Natural killer cell (primary cell): ENCODE results near the gene WWC2. TPM values are rescaled to one million over a fixed set of nuclear protein-coding genes. Genes with fewer than 3 reads are reported as not detected.
"Not testable (repeated sequence)": the region's sequence is repeated elsewhere in the genome, so short reads cannot be mapped to it uniquely, and the experiment has no call there.

Experiments used
- ATAC-seq, 3 donors: fragments of 150-1000 bp in 2 of 3; fragments of 200-7000 bp in 1 of 3; cut with Tn5 transposase; 1 replicate in 1 of 3; 2 replicates in 2 of 3; pipeline ENCODE4 v1.10.0; 2021; ENCODE audit warnings: mild to moderate bottlenecking in 2 of 3, moderate library complexity in 2 of 3
- DNase-seq, 2 donors: peaks; one replicate each; pipeline versions ENCODE4 v3.0.0 to v3.0.0-alpha.2; 2013 to 2021; ENCODE audit warnings: mixed read lengths in 1 of 2
- H3K27ac ChIP-seq: one replicate; pipeline ENCODE4 v1.5.1; 2013; ENCODE audit warnings: mild to moderate bottlenecking, low read length
- H3K27me3 ChIP-seq: one replicate; pipeline ENCODE4 v1.6.1; 2013; ENCODE audit warnings: low read length; ENCODE audit not compliant: control insufficient read depth, insufficient read depth
- H3K36me3 ChIP-seq: one replicate; pipeline ENCODE4 v1.6.1; 2013; ENCODE audit warnings: low read length; ENCODE audit not compliant: control insufficient read depth, insufficient read depth
- H3K4me1 ChIP-seq: one replicate; pipeline ENCODE4 v1.6.1; 2013; ENCODE audit warnings: low read length; ENCODE audit not compliant: control insufficient read depth, insufficient read depth
- H3K4me3 ChIP-seq: one replicate; pipeline ENCODE4 v1.5.1; 2013; ENCODE audit warnings: low read length
- H3K9me3 ChIP-seq: one replicate; pipeline ENCODE4 v1.6.1; 2013; ENCODE audit warnings: low read length; ENCODE audit not compliant: control insufficient read depth, insufficient read depth
- H3K27ac Mint-ChIP-seq, 2 donors: one replicate each; pipeline ENCODE4 v1.8.0; 2022; ENCODE audit warnings: mild to moderate bottlenecking in 2 of 2, mixed read lengths in 2 of 2, moderate library complexity in 1 of 2
- H3K27me3 Mint-ChIP-seq, 2 donors: one replicate each; pipeline ENCODE4 v1.8.0; 2022; ENCODE audit warnings: low read depth in 2 of 2, mixed read lengths in 2 of 2
- H3K36me3 Mint-ChIP-seq: one replicate; pipeline ENCODE4 v1.8.0; 2022; ENCODE audit warnings: mixed read lengths
- H3K4me1 Mint-ChIP-seq, 2 donors: one replicate each; pipeline ENCODE4 v1.8.0; 2022; ENCODE audit warnings: mixed read lengths in 2 of 2
- H3K4me3 Mint-ChIP-seq: one replicate; pipeline ENCODE4 v1.8.0; 2022; ENCODE audit warnings: mild to moderate bottlenecking, moderate library complexity, mixed read lengths
- H3K9me3 Mint-ChIP-seq, 2 donors: one replicate each; pipeline ENCODE4 v1.8.0; 2022; ENCODE audit warnings: mixed read lengths in 2 of 2
- WGBS: methylation state at CpG from one replicate; pipeline ENCODE4 v1.1.7; 2013; ENCODE audit warnings: missing lambda C conversion rate; ENCODE audit not compliant: insufficient coverage; 5-methylcytosine and 5-hydroxymethylcytosine counted together
- intact Hi-C: fragments of 100-400 bp; cut with micrococcal nuclease; formaldehyde crosslinking; loops from one replicate; pipeline ENCODE4 v1.14.2; 2022
- total RNA-seq, 4 donors: library from RNA; stranded (reverse); fragments of 120-200 nt in 1 of 4; gene quantifications; one replicate each; pipeline versions ENCODE4 v1.2.3 to v1.2.4, GENCODE V29; 2013 to 2022
- TF ChIP-seq, protein P1 (sequence below): fragments of 200-600 bp; IDR thresholded peaks from one replicate; pipeline ENCODE4 v1.8.0; 2022; ENCODE audit warnings: antibody characterized with exemption

Gene WWC2
- total RNA-seq, 3 donors from 2014 or later (not counting 1 experiment from before 2014, with no cell fraction given): 8.2 to 22.7 (median 9.2) TPM

DNA sequence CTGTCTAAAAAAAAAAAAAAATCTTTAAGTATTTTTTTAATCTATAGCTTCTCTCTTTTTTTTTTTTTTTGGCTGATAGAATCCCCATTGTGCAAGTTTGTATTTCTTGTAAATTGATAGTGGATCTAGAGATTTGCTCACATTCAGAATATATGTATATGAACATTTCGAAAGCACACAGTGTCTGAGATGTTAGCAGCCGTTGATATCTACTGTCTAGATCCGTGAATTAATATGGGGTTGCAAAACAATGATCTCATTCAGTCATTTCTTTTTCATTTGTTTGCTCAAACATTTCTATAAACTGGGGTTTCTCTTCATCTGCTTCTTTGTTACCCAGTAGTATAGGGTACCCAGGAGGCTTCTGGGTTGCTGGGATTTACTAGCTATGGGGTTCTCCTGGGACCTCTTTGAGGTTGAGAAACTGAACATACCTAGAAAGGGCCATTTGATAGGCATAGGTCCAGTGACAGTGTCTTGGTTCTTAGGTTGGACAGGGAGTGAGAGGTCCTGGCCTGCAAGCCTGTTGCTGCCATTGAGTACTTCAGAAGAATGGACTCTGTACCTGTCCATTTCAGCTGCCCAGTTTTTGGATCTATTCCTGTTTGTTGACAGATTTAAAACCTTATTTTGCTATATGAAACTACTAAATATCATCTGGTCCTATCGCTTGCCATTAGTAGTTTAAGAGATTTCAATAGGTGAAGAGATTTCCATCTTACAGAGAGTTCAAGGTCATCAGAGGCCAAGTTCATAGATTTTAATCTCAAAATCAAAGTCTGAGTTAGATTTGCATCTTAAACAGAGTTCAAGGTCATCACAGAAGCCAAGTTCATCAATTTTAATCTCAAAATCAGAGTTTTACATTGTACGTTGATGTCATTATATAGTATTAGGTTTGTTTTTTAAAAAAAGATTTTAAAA, 50.8 kb downstream of the WWC2 start:
- DNase-seq (no peak), ATAC-seq (no peak)
- no peaks in the 10 kb centered on the region for H3K9me3 ChIP-seq
- Mint-ChIP-seq H3K36me3 (no peaks in the 10 kb centered on the region), H3K4me1 (peaks cover 9 to 12% of the 10 kb centered on the region in 2 donors), H3K27me3 (no peaks in the 10 kb centered on the region), H3K4me3 (no peak overlapping the region), H3K9me3 (no peaks in the 10 kb centered on the region), H3K27ac (no peak overlapping the region)
- H3K4me1 ChIP-seq: no peaks in the 10 kb centered on the region
- no peak overlapping the region for H3K4me3 ChIP-seq
- WGBS: 88% methylated on average over 3 of the region's 5 CpGs
- H3K36me3 ChIP-seq: no peaks in the 10 kb centered on the region
- intact Hi-C loops: no loop called here
- TF ChIP-seq, protein P1, sequence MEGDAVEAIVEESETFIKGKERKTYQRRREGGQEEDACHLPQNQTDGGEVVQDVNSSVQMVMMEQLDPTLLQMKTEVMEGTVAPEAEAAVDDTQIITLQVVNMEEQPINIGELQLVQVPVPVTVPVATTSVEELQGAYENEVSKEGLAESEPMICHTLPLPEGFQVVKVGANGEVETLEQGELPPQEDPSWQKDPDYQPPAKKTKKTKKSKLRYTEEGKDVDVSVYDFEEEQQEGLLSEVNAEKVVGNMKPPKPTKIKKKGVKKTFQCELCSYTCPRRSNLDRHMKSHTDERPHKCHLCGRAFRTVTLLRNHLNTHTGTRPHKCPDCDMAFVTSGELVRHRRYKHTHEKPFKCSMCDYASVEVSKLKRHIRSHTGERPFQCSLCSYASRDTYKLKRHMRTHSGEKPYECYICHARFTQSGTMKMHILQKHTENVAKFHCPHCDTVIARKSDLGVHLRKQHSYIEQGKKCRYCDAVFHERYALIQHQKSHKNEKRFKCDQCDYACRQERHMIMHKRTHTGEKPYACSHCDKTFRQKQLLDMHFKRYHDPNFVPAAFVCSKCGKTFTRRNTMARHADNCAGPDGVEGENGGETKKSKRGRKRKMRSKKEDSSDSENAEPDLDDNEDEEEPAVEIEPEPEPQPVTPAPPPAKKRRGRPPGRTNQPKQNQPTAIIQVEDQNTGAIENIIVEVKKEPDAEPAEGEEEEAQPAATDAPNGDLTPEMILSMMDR: no peak
- no peaks in the 10 kb centered on the region for H3K27me3 ChIP-seq
- no peak overlapping the region for H3K27ac ChIP-seq

- H3K4me3 Mint-ChIP-seq, H3K27me3 ChIP-seq, H3K4me3 ChIP-seq, ATAC-seq, H3K27ac Mint-ChIP-seq, intact Hi-C loops, DNase-seq, H3K4me1 Mint-ChIP-seq, H3K9me3 Mint-ChIP-seq, H3K9me3 ChIP-seq, H3K4me1 ChIP-seq, H3K27ac ChIP-seq, H3K36me3 Mint-ChIP-seq, H3K27me3 Mint-ChIP-seq, H3K36me3 ChIP-seq: not testable (repeated sequence)
- WGBS: 96% methylated on average over 4 of the region's 5 CpGs
Observed at GRCh38 chr4:183150664-183151063, 51.6 kb downstream of the WWC2 start.

DNA sequence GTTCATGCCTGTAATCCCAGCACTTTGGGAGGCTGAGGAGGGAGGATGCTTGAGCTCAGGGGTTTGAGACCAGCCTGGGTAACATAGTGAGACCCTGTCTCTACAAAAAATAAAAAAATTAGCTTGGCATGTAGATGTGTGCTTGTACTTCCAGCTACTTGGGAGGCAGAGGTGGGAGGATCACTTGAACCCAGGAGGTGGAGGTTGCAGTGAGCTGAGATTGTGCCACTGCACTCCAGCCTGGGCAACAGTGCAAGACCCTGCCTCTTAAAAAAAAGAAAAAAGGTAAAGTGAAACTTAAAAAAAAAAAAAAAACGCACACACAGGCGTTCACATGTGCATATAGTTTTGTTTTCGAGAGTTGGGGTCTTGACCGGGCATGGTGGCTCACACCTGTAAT, 53.2 kb downstream of the WWC2 start:
- H3K9me3 Mint-ChIP-seq, H3K4me3 ChIP-seq, H3K9me3 ChIP-seq, H3K27me3 Mint-ChIP-seq, H3K4me1 Mint-ChIP-seq, H3K27ac ChIP-seq, ATAC-seq, H3K36me3 Mint-ChIP-seq, H3K27ac Mint-ChIP-seq, H3K36me3 ChIP-seq, intact Hi-C loops, H3K4me3 Mint-ChIP-seq, DNase-seq, H3K27me3 ChIP-seq, H3K4me1 ChIP-seq: not testable (repeated sequence)
- 99% methylated on average over 4 of the region's 4 CpGs for WGBS

DNA sequence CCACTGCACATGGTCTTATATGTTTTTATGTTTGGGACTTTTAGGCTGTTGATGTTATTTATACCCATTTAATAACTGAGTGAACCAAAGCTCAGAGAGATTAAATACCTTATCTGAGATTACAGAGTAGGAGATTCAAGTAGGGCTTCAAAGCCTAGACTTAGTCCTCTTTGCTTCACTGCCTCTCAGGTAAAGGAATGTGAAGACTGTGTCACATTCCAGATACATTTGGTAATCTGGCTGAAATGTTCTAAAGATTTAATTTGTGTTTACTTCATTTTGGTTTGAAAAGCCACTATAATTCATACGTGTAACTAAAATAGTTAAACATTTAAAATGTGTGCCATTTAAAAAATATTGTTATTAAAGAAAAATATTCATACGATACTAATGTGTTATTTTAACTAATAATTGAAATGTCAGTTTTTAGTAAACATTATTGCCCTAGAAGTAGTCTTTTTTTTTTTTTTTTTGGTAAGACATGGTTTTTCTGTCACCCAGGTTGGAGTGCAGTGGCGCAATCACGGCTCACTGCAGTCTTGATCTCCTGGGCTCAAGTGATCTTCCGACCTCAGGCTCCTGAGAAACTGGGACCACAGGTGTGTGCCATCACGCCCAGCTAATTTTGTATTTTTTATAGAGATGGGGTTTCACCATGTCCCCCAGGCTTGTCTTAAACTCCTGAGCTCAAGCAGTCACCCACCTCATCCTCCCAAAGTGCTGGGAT, 54.3 kb downstream of the WWC2 start:
- Histone ChIP-seq H3K4me3 (no peak overlapping the region), H3K27ac (no peak overlapping the region), H3K27me3 (no peaks in the 10 kb centered on the region), H3K9me3 (no peaks in the 10 kb centered on the region), H3K36me3 (no peaks in the 10 kb centered on the region), H3K4me1 (no peaks in the 10 kb centered on the region)
- WGBS: 94% methylated on average over 3 of the region's 6 CpGs
- Mint-ChIP-seq H3K9me3 (no peaks in the 10 kb centered on the region), H3K4me1 (peaks cover 0 to 4% of the 10 kb centered on the region in 2 donors), H3K36me3 (no peaks in the 10 kb centered on the region), H3K4me3 (no peak overlapping the region), H3K27me3 (no peaks in the 10 kb centered on the region), H3K27ac (no peak overlapping the region)
- DNase-seq (no peak), ATAC-seq (no peak)
- intact Hi-C loops: no loop called here
- TF ChIP-seq, protein P1: no peak
